Coronary artery (tissue), 2 donors: ENCODE results near the gene XYLB.

Experiments
- DNase-seq: peaks from one replicate; pipeline ENCODE4 v3.0.0-alpha.2; 2017; ENCODE audit warnings: low spot score
- H3K27ac ChIP-seq, 2 donors: fragments of 200-600 bp; sonication (generic); one replicate each; pipeline ENCODE4 v1.5.1; 2016 to 2019
- H3K4me3 ChIP-seq: fragments of 200-600 bp; sonication (generic); 2 replicates; pipeline ENCODE4 v1.5.1; 2016; ENCODE audit warnings: mild to moderate bottlenecking, moderate library complexity
- TF ChIP-seq, protein P1 (sequence below): fragments of 200-600 bp; sonication (generic); IDR thresholded peaks from one replicate; pipeline ENCODE4 v1.5.1; 2019; ENCODE audit warnings: antibody characterized with exemption

XYLB gene

DNA sequence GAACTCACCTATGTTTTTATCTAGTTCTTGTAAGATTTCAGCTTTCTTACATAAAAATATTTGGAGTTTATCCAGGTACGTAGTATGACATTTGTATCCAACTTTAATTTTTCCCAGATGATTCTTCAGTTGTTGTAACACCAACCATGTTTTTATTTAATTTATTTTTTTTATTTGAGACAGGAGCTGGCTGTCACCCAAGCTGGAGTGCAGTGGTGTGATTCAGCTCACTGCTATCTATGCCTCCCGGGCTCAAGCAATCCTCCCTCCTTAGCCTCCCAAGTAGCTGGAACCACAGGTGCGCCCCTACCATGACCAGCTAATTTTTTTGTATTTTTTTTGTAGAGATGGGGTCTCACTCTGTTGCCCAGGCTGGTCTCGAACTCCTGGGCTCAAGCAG, 6.6 kb downstream of the XYLB start:
- TF ChIP-seq, protein P1, sequence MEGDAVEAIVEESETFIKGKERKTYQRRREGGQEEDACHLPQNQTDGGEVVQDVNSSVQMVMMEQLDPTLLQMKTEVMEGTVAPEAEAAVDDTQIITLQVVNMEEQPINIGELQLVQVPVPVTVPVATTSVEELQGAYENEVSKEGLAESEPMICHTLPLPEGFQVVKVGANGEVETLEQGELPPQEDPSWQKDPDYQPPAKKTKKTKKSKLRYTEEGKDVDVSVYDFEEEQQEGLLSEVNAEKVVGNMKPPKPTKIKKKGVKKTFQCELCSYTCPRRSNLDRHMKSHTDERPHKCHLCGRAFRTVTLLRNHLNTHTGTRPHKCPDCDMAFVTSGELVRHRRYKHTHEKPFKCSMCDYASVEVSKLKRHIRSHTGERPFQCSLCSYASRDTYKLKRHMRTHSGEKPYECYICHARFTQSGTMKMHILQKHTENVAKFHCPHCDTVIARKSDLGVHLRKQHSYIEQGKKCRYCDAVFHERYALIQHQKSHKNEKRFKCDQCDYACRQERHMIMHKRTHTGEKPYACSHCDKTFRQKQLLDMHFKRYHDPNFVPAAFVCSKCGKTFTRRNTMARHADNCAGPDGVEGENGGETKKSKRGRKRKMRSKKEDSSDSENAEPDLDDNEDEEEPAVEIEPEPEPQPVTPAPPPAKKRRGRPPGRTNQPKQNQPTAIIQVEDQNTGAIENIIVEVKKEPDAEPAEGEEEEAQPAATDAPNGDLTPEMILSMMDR, result no peak
- Histone ChIP-seq H3K27ac (no peak overlapping the region), H3K4me3 (no peak overlapping the region)
- no peak for DNase-seq

DNA sequence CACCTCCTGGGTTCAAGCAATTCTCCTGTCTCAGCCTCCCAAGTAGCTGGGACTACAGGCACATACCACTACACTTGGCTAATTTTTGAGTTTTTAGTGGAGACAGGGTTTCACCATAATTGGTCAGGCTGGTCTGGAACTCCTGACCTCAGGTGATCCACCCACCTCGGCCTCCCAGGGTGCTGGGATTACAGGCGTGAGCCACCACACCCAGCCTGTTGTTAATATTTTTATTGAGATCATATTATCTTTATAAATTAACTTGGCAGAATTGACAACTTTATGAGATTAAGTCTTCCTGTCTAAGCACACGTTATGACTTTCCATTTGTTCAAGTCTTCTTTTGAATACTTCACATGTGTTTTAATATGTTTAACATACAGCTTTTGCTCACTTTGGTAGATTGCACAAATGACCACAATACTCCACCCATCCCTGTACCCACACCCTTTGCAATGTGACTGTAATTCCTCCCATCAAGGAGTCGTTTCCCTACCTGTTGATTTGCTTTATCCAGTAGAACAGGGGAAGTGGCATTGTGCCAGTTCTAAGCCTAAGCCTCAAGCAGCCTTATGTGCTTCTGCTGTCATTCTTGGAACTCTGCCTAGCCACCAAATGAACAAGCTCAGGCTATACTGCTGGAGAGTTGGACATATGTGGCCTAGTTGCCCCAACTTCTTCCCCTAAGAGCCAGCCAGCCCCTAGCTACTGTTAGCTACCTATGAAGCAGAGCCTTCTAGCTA, 8.2 kb downstream of the XYLB start:
- TF ChIP-seq, protein P1, result no peak
- Histone ChIP-seq H3K27ac (no peak overlapping the region), H3K4me3 (no peak overlapping the region)
- DNase-seq, result no peak

DNA sequence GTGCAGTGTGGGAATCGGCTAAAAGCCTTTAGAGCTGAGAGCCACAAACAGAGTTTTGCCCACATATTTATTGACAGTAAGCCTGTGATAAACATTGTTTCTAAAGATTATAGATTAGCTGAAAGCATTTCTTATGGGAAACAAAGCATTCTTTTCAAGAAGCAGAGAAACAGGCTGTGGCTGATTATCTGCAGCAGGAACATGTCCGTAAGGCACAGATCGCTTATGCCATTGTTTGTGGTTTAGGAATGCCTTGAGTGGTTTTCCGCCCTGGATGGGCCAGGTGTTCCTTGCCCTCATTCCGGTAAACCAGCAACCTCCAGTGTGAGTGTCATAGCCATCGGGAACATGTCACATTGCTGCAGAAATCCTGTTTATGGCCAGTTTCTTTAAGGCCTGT, 12.5 kb downstream of the XYLB start:
- no peak overlapping the region for H3K27ac ChIP-seq
- TF ChIP-seq, protein P1, result no peak
- no peak for DNase-seq
- no peak overlapping the region for H3K4me3 ChIP-seq

DNA sequence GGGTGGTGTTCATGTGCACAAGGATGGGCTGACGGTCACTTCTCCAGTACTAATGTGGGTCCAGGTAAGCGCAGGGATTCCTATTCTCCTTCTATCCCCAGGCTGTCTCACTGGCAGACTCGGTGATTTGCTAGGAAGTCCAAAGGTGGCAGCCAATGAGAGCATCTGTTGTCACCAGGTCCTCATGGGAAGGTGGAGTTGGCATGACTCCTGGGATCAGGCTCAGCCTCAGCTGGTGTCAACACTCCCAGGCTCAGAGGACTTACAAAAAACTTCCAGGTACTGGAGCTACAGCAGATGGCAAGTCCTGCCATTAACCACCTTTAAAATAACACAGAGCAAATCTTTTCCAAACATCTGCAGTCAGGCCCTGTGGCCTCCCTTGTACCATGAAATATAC, 13.8 kb downstream of the XYLB start:
- TF ChIP-seq, protein P1, result no peak
- Histone ChIP-seq H3K4me3 (no peak overlapping the region), H3K27ac (no peak overlapping the region)
- DNase-seq, result no peak

DNA sequence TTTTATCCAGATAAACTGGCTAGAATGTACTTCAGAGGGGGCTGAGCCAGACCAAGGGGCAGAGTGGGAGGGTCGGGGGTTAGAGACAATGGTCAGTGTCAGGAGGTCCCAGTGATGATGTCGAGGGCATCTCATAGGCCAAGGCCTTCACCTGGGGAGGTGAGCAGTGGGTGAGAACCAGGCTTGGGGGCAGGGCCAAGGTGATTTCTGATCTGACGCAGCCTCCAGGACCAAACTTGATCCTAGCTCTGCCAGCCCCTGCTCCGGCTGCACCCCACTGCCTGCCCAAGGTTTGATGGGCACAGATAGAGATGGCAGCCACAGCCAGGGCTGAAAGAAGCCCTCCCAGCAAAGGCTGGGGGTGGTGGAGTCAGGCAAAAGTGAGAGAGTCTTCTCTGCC, 14.9 kb downstream of the XYLB start:
- TF ChIP-seq, protein P1, result no peak
- Histone ChIP-seq H3K4me3 (no peak overlapping the region), H3K27ac (no peak overlapping the region)
- no peak for DNase-seq

DNA sequence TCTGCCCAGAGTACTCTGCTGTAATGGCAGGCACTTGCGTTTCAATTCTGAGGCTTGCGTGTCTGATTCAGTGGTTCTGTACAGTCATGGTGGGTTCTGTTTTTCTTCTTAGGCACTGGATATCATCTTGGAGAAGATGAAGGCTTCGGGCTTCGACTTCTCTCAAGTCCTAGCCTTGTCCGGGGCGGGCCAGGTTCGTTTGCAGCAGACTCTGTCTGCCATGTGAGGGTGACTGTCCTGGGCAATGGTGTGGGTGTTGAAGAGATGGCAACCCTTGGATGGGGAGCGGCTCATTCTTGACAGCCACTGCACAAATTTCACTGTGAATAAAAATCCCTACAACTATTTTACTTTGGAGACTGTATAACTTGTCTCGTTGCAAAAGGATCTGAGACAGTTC, 16.2 kb downstream of the XYLB start:
- no peak for DNase-seq
- TF ChIP-seq, protein P1, result no peak
- H3K4me3 ChIP-seq, result no peak overlapping the region
- no peak overlapping the region for H3K27ac ChIP-seq

DNA sequence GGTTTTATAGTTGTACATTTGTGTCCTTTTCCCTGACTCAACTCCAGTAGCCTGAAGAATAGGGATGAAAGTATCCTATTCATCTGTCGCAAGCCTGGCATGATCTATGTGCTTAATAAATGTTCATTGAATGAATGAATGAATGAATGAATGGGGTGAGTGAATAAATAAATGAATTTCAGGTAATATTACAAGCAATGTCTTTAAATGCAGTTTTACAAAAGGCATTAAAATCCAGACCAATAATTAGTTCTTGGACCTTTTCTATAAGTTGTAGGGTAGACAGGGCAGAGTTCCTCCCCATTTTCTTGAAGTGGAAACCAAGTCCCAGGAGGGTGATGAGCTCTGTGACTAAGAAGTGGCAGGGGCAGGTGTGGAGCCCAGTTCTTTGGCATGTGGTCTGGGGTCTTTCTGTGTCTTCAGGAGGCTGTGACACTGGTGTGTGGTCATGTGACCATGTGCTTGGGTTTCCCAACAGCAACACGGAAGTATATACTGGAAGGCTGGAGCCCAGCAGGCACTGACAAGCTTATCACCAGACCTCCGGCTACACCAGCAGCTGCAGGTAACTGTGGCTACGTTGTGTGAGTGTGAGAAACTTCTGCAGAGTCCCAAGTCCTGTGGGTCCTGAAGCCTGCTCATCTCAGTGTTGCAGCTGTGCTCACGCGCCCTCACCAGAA, 18.3 kb downstream of the XYLB start:
- H3K27ac ChIP-seq, result no peak overlapping the region

More for the DNA sequence above, 18.3 kb downstream of the XYLB start:
- TF ChIP-seq, protein P1, result no peak
- no peak overlapping the region for H3K4me3 ChIP-seq
- DNase-seq, result no peak
